OCI-LY1 (cell line): Measurements from ENCODE around the gene C3orf18.

Experiments
- H2AFZ ChIP-seq: fragments of 200-600 bp; sonication (generic), shearing (Covaris generic); 2 replicates; pipeline ENCODE4 v1.6.0; 2014; ENCODE audit warnings: antibody characterized with exemption, mild to moderate bottlenecking, low read length
- H3F3A ChIP-seq: fragments of 200-600 bp; sonication (generic), shearing (Covaris generic); 2 replicates; pipeline ENCODE4 v1.6.0; 2014; ENCODE audit warnings: mild to moderate bottlenecking, antibody characterized with exemption, low read length, moderate library complexity; ENCODE audit not compliant: insufficient read depth
- H3K27ac ChIP-seq: fragments of 200-600 bp; sonication (generic); 2 replicates; pipeline ENCODE4 v1.5.1; 2014; ENCODE audit warnings: low read length, mixed run types, mild to moderate bottlenecking, low read depth; ENCODE audit not compliant: poor library complexity, severe bottlenecking
- H3K27me3 ChIP-seq: fragments of 200-600 bp; sonication (generic); 2 replicates; pipeline ENCODE4 v1.6.0; 2014; ENCODE audit warnings: antibody characterized with exemption, mild to moderate bottlenecking, low read length, moderate library complexity; ENCODE audit not compliant: insufficient read depth
- H3K36me3 ChIP-seq: fragments of 200-600 bp; sonication (generic); 2 replicates; pipeline ENCODE4 v1.6.1; 2014; ENCODE audit warnings: mild to moderate bottlenecking, antibody characterized with exemption, low read length, moderate library complexity, mixed read lengths; ENCODE audit not compliant: insufficient read depth
- H3K4me1 ChIP-seq: fragments of 200-600 bp; sonication (generic); 2 replicates; pipeline ENCODE4 v1.5.1; 2014; ENCODE audit warnings: mild to moderate bottlenecking, low read length, moderate library complexity; ENCODE audit not compliant: insufficient read depth, severe bottlenecking
- H3K4me2 ChIP-seq: fragments of 200-600 bp; sonication (generic), shearing (Covaris generic); 2 replicates; pipeline ENCODE4 v1.6.1; 2014; ENCODE audit warnings: low read length
- H3K4me3 ChIP-seq: fragments of 200-600 bp; sonication (generic); 2 replicates; pipeline ENCODE4 v1.5.1; 2014; ENCODE audit warnings: low read length, low read depth, mild to moderate bottlenecking, mixed read lengths; ENCODE audit not compliant: poor library complexity, severe bottlenecking
- H3K79me2 ChIP-seq: fragments of 200-600 bp; shearing (Covaris generic); 2 replicates; pipeline ENCODE4 v1.6.1; 2016; ENCODE audit warnings: mixed run types, low read length, mixed read lengths; ENCODE audit not compliant: insufficient read depth
- H3K9ac ChIP-seq: fragments of 200-600 bp; sonication (generic), shearing (Covaris generic); 2 replicates; pipeline ENCODE4 v1.6.1; 2014; ENCODE audit warnings: mild to moderate bottlenecking, low read length, mixed read lengths
- H3K9me2 ChIP-seq: fragments of 200-600 bp; sonication (generic), shearing (Covaris generic); 2 replicates; pipeline ENCODE4 v1.6.1; 2014; ENCODE audit warnings: low read depth, mild to moderate bottlenecking, low read length, mixed read lengths
- H3K9me3 ChIP-seq: fragments of 200-600 bp; shearing (Covaris generic); 2 replicates; pipeline ENCODE4 v1.6.1; 2014; ENCODE audit warnings: low read length, mixed read lengths
- H4K20me1 ChIP-seq: fragments of 200-600 bp; sonication (generic), shearing (Covaris generic); 2 replicates; pipeline ENCODE4 v1.6.0; 2016; ENCODE audit warnings: mild to moderate bottlenecking, low read length; ENCODE audit not compliant: insufficient read depth
- CTCF ChIP-seq: fragments of 200-600 bp; sonication (generic), shearing (Covaris generic); IDR thresholded peaks from 2 replicates; pipeline ENCODE4 v1.5.1; 2017; ENCODE audit warnings: mild to moderate bottlenecking, antibody characterized with exemption, low read length, moderate library complexity, mixed read lengths
- EZH2 ChIP-seq: fragments of 200-600 bp; sonication (generic), shearing (Covaris generic); IDR thresholded peaks from 2 replicates; pipeline ENCODE4 v1.8.0; 2017; ENCODE audit warnings: borderline replicate concordance, mixed run types, mild to moderate bottlenecking, antibody characterized with exemption, low read length, moderate library complexity, mixed read lengths

The C3orf18 gene

GRCh38 chr3:50607271-50608091 lies 39.9 kb upstream of the C3orf18 start:
- H3K4me2 ChIP-seq, result no peak overlapping the region
- H3F3A ChIP-seq, result no peaks in the 10 kb centered on the region
- no peaks in the 10 kb centered on the region for H4K20me1 ChIP-seq
- H3K4me1 ChIP-seq, result peaks cover 9% of the 10 kb centered on the region
- H3K9ac ChIP-seq, result no peak overlapping the region
- H3K27ac ChIP-seq, result no peak overlapping the region
- no peaks in the 10 kb centered on the region for H3K79me2 ChIP-seq
- no peak overlapping the region for H3K4me3 ChIP-seq
- no peaks in the 10 kb centered on the region for H3K36me3 ChIP-seq
- peaks cover 10% of the 10 kb centered on the region; the same call in 1 of the 2 replicates for H3K27me3 ChIP-seq
- no peak overlapping the region for H2AFZ ChIP-seq
- no peaks in the 10 kb centered on the region for H3K9me2 ChIP-seq
- no peak for TF ChIP-seq EZH2
- TF ChIP-seq CTCF, result no peak
- H3K9me3 ChIP-seq, result no peaks in the 10 kb centered on the region

- no peak for TF ChIP-seq EZH2
- TF ChIP-seq CTCF, result no peak
- H2AFZ ChIP-seq, result no peak overlapping the region
- H3K4me2 ChIP-seq, result no peak overlapping the region
- H3K4me3 ChIP-seq, result no peak overlapping the region
- H3K79me2 ChIP-seq, result no peaks in the 10 kb centered on the region
- H3K36me3 ChIP-seq, result no peaks in the 10 kb centered on the region
- H3K9ac ChIP-seq, result no peak overlapping the region
- no peak overlapping the region for H3K27ac ChIP-seq
- no peaks in the 10 kb centered on the region for H3K9me3 ChIP-seq
- H3K9me2 ChIP-seq, result no peaks in the 10 kb centered on the region
- no peaks in the 10 kb centered on the region for H4K20me1 ChIP-seq
- peaks cover 6% of the 10 kb centered on the region for H3K4me1 ChIP-seq
- H3F3A ChIP-seq, result no peaks in the 10 kb centered on the region
- H3K27me3 ChIP-seq, result peaks cover 10% of the 10 kb centered on the region; the same call in 1 of the 2 replicates
Measured at GRCh38 chr3:50606596-50606995, 39.0 kb upstream of the C3orf18 start.

DNA sequence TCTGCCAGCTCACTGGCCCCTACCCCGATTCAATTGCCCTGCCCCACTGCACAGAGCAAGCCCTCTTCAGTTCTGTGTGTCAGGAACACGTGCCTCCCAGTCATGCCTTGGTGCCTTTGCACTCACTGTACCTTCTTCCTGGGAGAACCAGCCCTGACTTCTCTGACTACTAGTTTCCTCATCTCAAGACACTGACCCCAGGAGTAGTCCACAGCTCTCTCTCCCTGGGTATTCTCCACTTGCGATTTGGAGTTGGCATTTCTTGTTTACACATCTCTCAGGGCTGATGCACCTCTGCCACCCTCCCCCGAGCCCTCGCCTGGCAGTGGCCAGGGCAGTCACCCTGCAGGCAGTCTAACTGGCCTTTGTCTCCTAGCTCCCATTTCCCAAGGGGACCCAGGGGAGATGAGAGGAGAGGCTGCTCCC lies 38.4 kb upstream of the C3orf18 start:
- peaks cover 7% of the 10 kb centered on the region; the same call in 1 of the 2 replicates for H3K27me3 ChIP-seq
- peaks cover under 1% of the 10 kb centered on the region for H3K4me1 ChIP-seq
- no peaks in the 10 kb centered on the region for H4K20me1 ChIP-seq
- TF ChIP-seq EZH2, result no peak
- no peak for TF ChIP-seq CTCF
- no peaks in the 10 kb centered on the region for H3K9me2 ChIP-seq
- no peak overlapping the region for H3K4me2 ChIP-seq
- no peak overlapping the region for H3K4me3 ChIP-seq
- H3K9me3 ChIP-seq, result no peaks in the 10 kb centered on the region
- no peaks in the 10 kb centered on the region for H3K79me2 ChIP-seq
- no peaks in the 10 kb centered on the region for H3F3A ChIP-seq
- H3K27ac ChIP-seq, result no peak overlapping the region
- no peak overlapping the region for H3K9ac ChIP-seq
- H3K36me3 ChIP-seq, result no peaks in the 10 kb centered on the region
- H2AFZ ChIP-seq, result no peak overlapping the region
